ENCODE data around the gene COX4I1. TPM values are rescaled to one million over a fixed set of nuclear protein-coding genes. Genes with fewer than 3 reads are reported as not detected.

The COX4I1 gene
- total RNA-seq, 1 donor from 2014 or later, result 308 TPM

- Histone ChIP-seq H4K20me1 (ENCODE audit: low read depth) (peaks cover 30% of the 10 kb centered on the region), H3K4me2 (no peak overlapping the region), H3F3A (ENCODE audit: low read depth) (no peaks in the 10 kb centered on the region), H3K27ac (no peak overlapping the region), H2AFZ (replicated peaks) (no peak overlapping the region), H3K79me2 (ENCODE audit: low read depth) (peaks cover 29% of the 10 kb centered on the region), H3K36me3 (no peaks in the 10 kb centered on the region), H3K9me3 (ENCODE audit: low read depth) (no peaks in the 10 kb centered on the region), H3K9ac (no peak overlapping the region), H3K4me3 (no peak overlapping the region), H3K4me1 (no peaks in the 10 kb centered on the region), H3K27me3 (no peaks in the 10 kb centered on the region)
- Mint-ChIP-seq H3K27me3 (ENCODE audit: insufficient read depth, low read depth) (peaks cover 5% of the 10 kb centered on the region), H3K27ac (no peak overlapping the region), H3K9me3 (no peaks in the 10 kb centered on the region), H3K36me3 (peaks cover 11% of the 10 kb centered on the region), H3K4me3 (no peak overlapping the region), H3K4me1 (no peaks in the 10 kb centered on the region)
- TF ChIP-seq EZH2phosphoT487 (IDR thresholded peaks at IDR 0.05), result no peak
- TF ChIP-seq CTCF (IDR thresholded peaks at IDR 0.05), result no peak
- no peak for TF ChIP-seq EZH2 (IDR thresholded peaks at IDR 0.05)
- DNase-seq (ENCODE audit: low spot score), result no peak
These were observed 14.7 kb upstream of the COX4I1 start for GRCh38 chr16:85784813-85785212.

GRCh38 chr16:85785927-85786326, 13.6 kb upstream of the COX4I1 start:
- H3K9ac ChIP-seq, result no peak overlapping the region
- peaks cover 8% of the 10 kb centered on the region for H3K36me3 Mint-ChIP-seq
- TF ChIP-seq EZH2phosphoT487 (IDR thresholded peaks at IDR 0.05), result no peak
- no peak for TF ChIP-seq EZH2 (IDR thresholded peaks at IDR 0.05)
- no peak for TF ChIP-seq CTCF (IDR thresholded peaks at IDR 0.05)

GRCh38 chr16:85788819-85789218, 10.7 kb upstream of the COX4I1 start:
- no peak overlapping the region for H3K27ac Mint-ChIP-seq
- no peaks in the 10 kb centered on the region for H3K9me3 ChIP-seq (ENCODE audit: low read depth)
- peaks cover 4% of the 10 kb centered on the region for H3K27me3 Mint-ChIP-seq (ENCODE audit: insufficient read depth, low read depth)
- peaks cover 3% of the 10 kb centered on the region for H3K36me3 ChIP-seq
- no peak overlapping the region for H3K27ac ChIP-seq
- no peaks in the 10 kb centered on the region for H3K4me1 Mint-ChIP-seq
- no peaks in the 10 kb centered on the region for H3K9me3 Mint-ChIP-seq
- H3K79me2 ChIP-seq (ENCODE audit: low read depth), result peaks cover 69% of the 10 kb centered on the region
- no peak overlapping the region for H3K4me3 ChIP-seq
- no peak overlapping the region for H3K9ac ChIP-seq
- H3K4me2 ChIP-seq, result no peak overlapping the region
- TF ChIP-seq EZH2 (IDR thresholded peaks at IDR 0.05), result no peak
- no peak for TF ChIP-seq CTCF (IDR thresholded peaks at IDR 0.05)
- no peak for TF ChIP-seq EZH2phosphoT487 (IDR thresholded peaks at IDR 0.05)
- peaks cover 26% of the 10 kb centered on the region for H3K36me3 Mint-ChIP-seq
- peaks cover 19% of the 10 kb centered on the region for H4K20me1 ChIP-seq (ENCODE audit: low read depth)
- DNase-seq (ENCODE audit: low spot score), result no peak
- no peak overlapping the region for H2AFZ ChIP-seq (replicated peaks)
- no peaks in the 10 kb centered on the region for H3F3A ChIP-seq (ENCODE audit: low read depth)
- no peak overlapping the region for H3K4me3 Mint-ChIP-seq
- no peaks in the 10 kb centered on the region for H3K4me1 ChIP-seq
- H3K27me3 ChIP-seq, result no peaks in the 10 kb centered on the region

More at GRCh38 chr16:85785927-85786326, 13.6 kb upstream of the COX4I1 start:
- Histone ChIP-seq H3F3A (ENCODE audit: low read depth) (no peaks in the 10 kb centered on the region), H3K9me3 (ENCODE audit: low read depth) (no peaks in the 10 kb centered on the region), H3K4me1 (no peaks in the 10 kb centered on the region), H3K4me2 (no peak overlapping the region), H3K36me3 (no peaks in the 10 kb centered on the region), H4K20me1 (ENCODE audit: low read depth) (peaks cover 30% of the 10 kb centered on the region), H3K79me2 (ENCODE audit: low read depth) (peaks cover 40% of the 10 kb centered on the region), H2AFZ (replicated peaks) (no peak overlapping the region), H3K27me3 (no peaks in the 10 kb centered on the region), H3K27ac (no peak overlapping the region), H3K4me3 (no peak overlapping the region)
- Mint-ChIP-seq H3K4me1 (no peaks in the 10 kb centered on the region), H3K9me3 (no peaks in the 10 kb centered on the region), H3K27me3 (ENCODE audit: insufficient read depth, low read depth) (peaks cover 2% of the 10 kb centered on the region), H3K27ac (no peak overlapping the region), H3K4me3 (no peak overlapping the region)
- no peak for DNase-seq (ENCODE audit: low spot score)
